ENCODE results near the gene PCNA.

PCNA gene

DNA sequence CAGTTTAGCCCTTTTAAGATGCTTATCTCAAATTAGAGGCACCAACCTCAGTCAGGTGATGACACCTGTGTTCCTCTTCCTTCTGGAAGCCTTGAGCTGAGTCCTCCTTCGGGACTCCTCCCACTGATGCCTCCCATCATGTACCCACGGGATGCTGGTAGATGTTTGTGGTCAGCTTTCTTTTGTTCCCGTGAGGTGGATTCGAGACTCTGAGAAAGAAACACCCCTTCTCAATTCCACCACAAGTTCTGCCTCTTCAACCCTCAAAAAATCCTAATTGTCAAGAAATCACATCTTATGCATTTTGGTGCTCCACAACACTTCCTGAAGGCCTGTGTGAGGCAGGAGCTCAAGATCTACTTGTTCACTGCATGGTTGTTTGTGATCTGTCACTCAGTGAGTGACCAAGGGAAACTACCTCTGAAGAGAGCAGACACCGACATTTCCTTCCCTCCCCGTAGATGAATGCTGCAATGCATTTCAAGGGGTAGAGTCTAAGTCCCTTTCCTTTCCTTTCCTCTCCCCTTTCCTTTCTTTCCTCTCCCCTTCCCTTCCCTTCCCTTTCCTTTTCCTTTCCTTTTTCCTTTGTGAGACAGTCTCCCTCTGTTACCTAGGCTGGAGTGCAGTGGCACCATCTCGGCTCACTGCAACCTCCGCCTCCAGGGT, 50.5 kb downstream of the PCNA start:
- H3K27me3 ChIP-seq (ENCODE audit: control insufficient read depth, low read length) = no peaks in the 10 kb centered on the region
- peaks cover 2% of the 10 kb centered on the region for H3F3A ChIP-seq (ENCODE audit: control insufficient read depth, insufficient read depth)
- H3K27ac ChIP-seq (ENCODE audit: low read depth, low read length) = no peak overlapping the region
- no peaks in the 10 kb centered on the region for H3K36me3 ChIP-seq (ENCODE audit: control insufficient read depth, low read length)
- no peaks in the 10 kb centered on the region for H3K79me2 ChIP-seq (ENCODE audit: control insufficient read depth, low read length)
- no peaks in the 10 kb centered on the region for H3K9me2 ChIP-seq (replicated peaks; ENCODE audit: control insufficient read depth, low read length)
- TF ChIP-seq, protein P1, sequence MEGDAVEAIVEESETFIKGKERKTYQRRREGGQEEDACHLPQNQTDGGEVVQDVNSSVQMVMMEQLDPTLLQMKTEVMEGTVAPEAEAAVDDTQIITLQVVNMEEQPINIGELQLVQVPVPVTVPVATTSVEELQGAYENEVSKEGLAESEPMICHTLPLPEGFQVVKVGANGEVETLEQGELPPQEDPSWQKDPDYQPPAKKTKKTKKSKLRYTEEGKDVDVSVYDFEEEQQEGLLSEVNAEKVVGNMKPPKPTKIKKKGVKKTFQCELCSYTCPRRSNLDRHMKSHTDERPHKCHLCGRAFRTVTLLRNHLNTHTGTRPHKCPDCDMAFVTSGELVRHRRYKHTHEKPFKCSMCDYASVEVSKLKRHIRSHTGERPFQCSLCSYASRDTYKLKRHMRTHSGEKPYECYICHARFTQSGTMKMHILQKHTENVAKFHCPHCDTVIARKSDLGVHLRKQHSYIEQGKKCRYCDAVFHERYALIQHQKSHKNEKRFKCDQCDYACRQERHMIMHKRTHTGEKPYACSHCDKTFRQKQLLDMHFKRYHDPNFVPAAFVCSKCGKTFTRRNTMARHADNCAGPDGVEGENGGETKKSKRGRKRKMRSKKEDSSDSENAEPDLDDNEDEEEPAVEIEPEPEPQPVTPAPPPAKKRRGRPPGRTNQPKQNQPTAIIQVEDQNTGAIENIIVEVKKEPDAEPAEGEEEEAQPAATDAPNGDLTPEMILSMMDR (IDR thresholded peaks at IDR 0.05; ENCODE audit: low read depth, low read length, poor library complexity, severe bottlenecking) = no peak
- TF ChIP-seq EZH2phosphoT487 (IDR thresholded peaks at IDR 0.05; ENCODE audit: borderline replicate concordance, low read length) = no peak
- H3K4me2 ChIP-seq (ENCODE audit: low read length) = no peak overlapping the region
- no peak overlapping the region for H3K4me3 ChIP-seq (ENCODE audit: low read length)
- no peaks in the 10 kb centered on the region for H3K9me3 ChIP-seq (ENCODE audit: control insufficient read depth, insufficient read depth, low read length)
- H3K4me1 ChIP-seq (ENCODE audit: control insufficient read depth, low read length) = peaks cover 4% of the 10 kb centered on the region
- no peaks in the 10 kb centered on the region for H4K20me1 ChIP-seq (ENCODE audit: control insufficient read depth, insufficient read depth, low read depth, low read length)

DNA sequence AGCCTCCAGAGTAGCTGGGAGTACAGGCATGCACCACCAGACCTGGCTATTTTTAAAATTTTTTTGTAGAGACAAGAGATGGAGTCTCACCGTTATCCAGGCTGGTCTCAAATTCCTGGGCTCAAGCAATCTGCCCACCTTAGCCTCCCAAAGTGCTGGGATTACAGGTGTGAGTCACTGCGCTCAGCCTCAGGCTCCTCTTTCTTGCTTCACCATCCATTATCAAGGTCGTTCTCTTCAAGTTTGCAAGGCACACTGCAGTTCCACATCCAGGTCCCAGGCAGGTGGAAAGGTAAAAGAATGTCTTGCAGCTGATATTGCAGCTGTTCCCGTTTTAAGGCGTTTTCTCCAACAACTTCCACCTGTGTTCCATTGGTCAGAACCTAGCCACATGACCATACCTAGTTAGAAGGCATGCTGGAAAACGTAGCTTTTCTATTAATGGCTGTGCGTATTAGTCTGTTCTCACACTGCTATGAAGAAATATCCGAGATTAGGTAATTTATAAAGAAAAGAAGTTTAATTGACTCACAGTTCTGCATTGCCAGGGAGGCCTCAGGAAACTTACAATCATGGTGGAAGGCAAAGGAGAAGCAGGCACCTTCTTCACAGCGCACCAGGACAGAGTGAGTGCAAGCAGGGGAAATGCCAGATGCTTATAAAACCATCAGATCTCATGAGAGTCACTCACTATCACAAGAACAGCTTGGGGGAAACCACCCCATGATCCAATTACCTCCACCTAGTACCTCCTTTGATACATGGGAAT, 51.7 kb downstream of the PCNA start:
- Histone ChIP-seq H3K36me3 (ENCODE audit: control insufficient read depth, low read length) (no peaks in the 10 kb centered on the region), H3K79me2 (ENCODE audit: control insufficient read depth, low read length) (no peaks in the 10 kb centered on the region), H3K27ac (ENCODE audit: low read depth, low read length) (no peak overlapping the region), H3K4me3 (ENCODE audit: low read length) (no peak overlapping the region), H3K4me2 (ENCODE audit: low read length) (no peak overlapping the region), H4K20me1 (ENCODE audit: control insufficient read depth, insufficient read depth, low read depth, low read length) (no peaks in the 10 kb centered on the region), H3K4me1 (ENCODE audit: control insufficient read depth, low read length) (no peaks in the 10 kb centered on the region), H3F3A (ENCODE audit: control insufficient read depth, insufficient read depth) (no peaks in the 10 kb centered on the region), H3K9me3 (ENCODE audit: control insufficient read depth, insufficient read depth, low read length) (no peaks in the 10 kb centered on the region), H3K9me2 (replicated peaks; ENCODE audit: control insufficient read depth, low read length) (no peaks in the 10 kb centered on the region), H3K27me3 (ENCODE audit: control insufficient read depth, low read length) (no peaks in the 10 kb centered on the region)
- no peak for TF ChIP-seq EZH2phosphoT487 (IDR thresholded peaks at IDR 0.05; ENCODE audit: borderline replicate concordance, low read length)
- TF ChIP-seq, protein P1 (IDR thresholded peaks at IDR 0.05; ENCODE audit: low read depth, low read length, poor library complexity, severe bottlenecking) = no peak

DNA sequence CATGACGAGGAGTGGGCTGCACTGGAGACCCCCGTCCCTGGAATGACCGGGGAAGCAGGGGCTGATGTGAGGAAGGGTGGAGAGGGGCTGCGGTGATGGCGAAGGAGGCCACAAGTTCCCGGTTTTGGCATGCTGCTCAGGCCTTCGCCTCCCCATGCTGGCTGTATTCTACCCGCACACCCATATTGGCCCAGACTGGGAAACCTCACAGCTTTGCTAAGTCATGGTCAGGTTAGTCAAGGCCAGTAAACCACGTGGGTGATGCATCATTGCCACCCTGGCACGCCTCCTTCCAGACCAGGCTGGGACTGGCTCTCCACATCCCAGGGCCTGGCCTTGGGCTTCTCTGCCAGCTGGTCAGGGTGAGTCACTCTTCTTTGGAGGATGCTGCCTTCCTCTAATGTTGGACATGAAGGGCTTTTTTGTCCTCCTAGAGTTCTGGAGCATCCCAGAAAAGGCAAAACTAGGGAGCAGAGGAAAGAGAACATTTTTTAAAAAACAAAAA, 53.8 kb downstream of the PCNA start:
- Histone ChIP-seq H3K4me2 (ENCODE audit: low read length) (no peak overlapping the region), H4K20me1 (ENCODE audit: control insufficient read depth, insufficient read depth, low read depth, low read length) (no peaks in the 10 kb centered on the region), H3K27me3 (ENCODE audit: control insufficient read depth, low read length) (no peaks in the 10 kb centered on the region), H3K36me3 (ENCODE audit: control insufficient read depth, low read length) (no peaks in the 10 kb centered on the region), H3K9me3 (ENCODE audit: control insufficient read depth, insufficient read depth, low read length) (no peaks in the 10 kb centered on the region), H3K9me2 (replicated peaks; ENCODE audit: control insufficient read depth, low read length) (no peaks in the 10 kb centered on the region), H3K4me1 (ENCODE audit: control insufficient read depth, low read length) (no peaks in the 10 kb centered on the region), H3K27ac (ENCODE audit: low read depth, low read length) (no peak overlapping the region), H3K79me2 (ENCODE audit: control insufficient read depth, low read length) (no peaks in the 10 kb centered on the region), H3F3A (ENCODE audit: control insufficient read depth, insufficient read depth) (no peaks in the 10 kb centered on the region), H3K4me3 (ENCODE audit: low read length) (no peak overlapping the region)
- no peak for TF ChIP-seq EZH2phosphoT487 (IDR thresholded peaks at IDR 0.05; ENCODE audit: borderline replicate concordance, low read length)

Data from DOHH2 (cell line).